HG02798 (cell line): ENCODE results near the gene THBS1.
A peak's percentile ranks its signal among the peaks of the same experiment; 100 is the strongest.

Experiments used
- ATAC-seq: cut with Tn5 transposase; IDR thresholded peaks from one replicate; pipeline ENCODE4 v1.9.1; 2021; ENCODE audit warnings: mild to moderate bottlenecking; ENCODE audit not compliant: unreplicated experiment, poor library complexity

Gene THBS1

DNA sequence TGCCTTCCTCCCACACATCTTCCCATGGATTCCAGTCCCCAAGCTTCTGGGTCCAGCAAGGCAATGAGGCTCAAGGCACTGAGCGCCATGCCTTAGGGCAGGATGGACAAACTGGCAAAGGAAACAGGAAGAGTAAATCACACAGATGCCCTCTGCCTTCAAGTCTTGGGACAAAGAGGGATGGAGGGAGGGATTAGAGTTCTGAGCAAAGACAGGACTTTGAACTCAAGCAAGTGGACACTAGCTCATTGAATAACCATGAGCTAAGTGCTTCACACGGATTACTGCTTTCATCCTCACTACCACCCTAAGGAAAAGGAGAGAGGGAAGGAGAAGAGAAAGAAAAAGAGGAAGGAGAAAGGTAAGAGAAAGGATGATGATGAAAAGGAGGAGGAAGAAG, 7.6 kb upstream of the THBS1 start:
- ATAC-seq, result no peak

DNA sequence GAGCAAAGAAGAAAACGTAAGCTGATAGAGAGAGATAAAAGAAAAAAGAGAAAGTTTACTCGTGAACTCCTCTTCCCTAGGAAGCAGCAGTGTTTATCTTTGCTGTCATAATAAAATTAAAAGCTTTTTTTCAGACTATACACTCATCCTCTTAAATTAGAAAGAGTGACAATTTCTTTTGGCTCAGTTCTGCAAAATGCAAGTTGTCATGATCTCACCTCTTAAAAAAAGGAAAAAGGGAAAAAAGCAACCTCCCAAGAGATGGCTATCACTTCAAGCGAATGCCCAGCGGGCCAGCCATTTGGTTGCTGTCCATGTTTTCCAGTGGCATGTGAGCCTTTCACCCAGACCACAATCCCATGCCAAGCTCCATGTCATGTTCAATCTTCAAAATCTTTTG, 7.0 kb upstream of the THBS1 start:
- no peak for ATAC-seq

DNA sequence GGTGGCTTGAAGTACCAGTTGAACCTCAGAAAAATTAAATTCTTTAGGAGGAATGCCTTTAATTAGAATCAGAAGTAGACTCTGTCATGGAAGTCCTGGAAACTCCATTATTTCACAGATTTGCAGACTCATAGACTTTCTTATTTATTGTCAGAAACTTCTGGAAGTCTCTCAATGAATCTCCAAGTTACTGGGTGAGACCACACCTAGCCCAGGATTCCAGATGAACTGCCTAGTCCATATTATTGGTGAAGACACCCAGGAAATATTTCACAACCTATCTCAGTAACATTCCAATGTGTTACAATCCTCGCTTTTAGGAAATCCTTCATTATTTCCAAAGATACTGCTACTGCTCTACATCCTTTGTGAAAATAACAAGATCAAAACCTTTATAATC, 6.5 kb upstream of the THBS1 start:
- ATAC-seq, result no peak

DNA sequence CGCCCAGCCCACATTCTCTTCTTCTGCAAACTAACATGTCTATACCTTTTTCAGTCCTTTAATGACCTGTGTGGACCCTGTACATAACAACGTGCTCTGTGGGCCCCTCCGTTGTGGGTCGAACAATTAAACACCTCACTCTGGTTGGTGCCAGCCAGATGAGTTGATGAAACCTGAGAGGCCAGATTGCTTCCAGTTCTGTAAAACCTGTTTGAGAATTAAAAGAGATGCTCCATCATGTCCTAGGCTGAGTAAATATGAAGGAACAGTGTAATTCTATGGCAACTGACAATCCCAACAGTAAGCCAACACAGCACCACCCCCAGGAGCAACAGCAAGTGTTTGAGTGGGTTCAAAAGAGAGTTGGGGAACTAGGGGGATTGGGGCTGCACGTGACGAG, 5.7 kb upstream of the THBS1 start:
- no peak for ATAC-seq

DNA sequence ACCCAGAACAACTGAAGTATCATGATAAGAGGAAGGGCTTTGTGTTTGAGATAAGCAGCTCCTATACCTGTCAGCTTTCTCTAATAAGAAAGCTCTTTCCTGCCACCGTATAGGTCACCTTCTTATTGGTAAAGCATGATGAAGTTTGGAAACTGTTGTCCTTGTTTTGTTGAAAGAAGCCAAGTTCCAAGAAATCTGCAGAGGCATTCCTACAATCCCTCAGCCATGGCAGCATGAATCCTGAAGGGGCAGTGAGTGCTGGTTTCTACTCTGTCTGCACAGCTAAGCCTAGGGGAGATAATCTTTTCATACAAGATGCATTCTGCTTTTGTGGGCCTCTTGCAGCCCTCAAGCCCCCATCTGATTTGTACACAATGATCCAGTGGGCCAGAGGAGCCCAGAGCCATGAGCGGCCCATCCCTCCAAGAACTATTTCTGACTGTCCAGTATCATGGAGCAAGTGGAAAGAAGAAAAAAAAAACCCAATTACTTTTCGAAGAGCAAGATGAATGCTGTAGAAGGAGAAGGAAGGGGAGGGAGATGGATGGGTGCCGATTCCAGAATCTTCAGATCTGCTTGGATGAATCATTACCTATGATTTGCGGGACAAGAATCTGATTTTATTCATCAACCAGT, 1.9 kb upstream of the THBS1 start:
- no peak for ATAC-seq

DNA sequence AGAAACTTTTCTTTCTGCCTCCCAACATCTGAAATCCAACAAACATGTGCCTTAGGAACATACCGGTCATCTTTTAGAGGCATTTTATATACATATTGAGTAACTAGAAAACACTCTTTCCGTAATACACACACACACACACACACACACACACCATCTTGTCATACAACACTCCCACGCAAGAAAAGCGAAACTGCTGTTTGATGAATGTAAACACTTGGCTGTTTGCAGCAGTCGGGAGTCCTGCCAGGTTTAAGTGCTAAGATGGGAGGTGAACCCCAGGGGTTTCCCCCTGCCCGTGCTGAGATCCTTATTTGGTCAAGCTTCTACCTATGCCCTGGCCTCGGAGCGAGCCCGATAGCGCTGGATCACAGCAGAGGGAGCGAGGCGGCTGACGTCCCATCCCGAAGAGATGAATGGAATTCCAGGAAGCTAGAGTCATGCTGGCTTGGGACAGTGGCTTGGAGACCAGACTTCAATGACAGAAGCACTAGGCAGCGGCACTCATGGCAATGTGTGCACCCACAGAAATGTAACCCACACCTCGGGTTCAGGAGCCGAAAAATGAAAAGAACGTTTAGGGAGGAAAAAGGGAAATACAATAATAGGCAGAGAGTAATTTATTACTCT, 1.3 kb upstream of the THBS1 start:
- no peak for ATAC-seq

DNA sequence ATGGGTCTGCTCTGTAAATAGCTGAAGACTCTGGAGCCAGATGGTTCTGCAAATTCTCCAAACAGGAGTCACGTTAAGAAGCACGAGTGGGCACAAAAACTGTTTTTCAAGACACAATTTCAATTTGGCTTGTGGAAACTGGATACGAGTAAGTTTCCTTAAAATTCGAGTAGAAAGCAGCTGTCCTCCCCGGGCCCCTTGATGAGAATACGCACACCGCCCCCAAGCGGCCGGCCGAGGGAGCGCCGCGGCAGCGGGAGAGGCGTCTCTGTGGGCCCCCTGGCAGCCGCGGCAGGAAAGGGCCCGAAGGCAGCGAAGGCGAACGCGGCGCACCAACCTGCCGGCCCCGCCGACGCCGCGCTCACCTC, 778 bp upstream of the THBS1 start:
- peak; percentile 85 for ATAC-seq

DNA sequence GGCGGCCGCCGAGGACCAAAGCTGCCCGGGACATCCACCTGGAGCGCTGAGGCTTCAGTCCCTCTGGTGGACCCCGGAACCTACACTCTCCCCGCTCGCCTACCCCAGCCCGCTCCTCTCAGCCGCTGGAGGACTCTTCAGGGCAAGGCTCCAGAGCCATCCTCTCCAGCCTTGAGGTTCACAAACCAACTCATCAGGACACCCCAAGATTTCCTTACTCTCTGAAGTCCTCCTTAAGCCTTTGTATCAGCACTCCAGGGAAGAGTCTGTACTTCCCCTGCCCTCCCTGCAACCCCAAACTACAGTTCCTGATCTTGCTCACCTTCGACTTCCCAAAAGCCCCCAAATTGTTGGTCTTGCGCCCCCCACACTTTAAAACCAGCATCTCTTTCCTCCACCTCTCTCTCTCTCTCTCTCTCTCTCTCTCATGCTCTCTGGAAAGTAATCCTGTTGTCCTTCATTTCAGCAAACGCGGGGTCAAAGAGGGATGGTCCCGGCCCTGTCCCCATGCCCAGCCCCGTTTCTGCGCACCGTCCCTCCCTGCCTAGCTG, 438 bp downstream of the THBS1 start:
- no peak for ATAC-seq

DNA sequence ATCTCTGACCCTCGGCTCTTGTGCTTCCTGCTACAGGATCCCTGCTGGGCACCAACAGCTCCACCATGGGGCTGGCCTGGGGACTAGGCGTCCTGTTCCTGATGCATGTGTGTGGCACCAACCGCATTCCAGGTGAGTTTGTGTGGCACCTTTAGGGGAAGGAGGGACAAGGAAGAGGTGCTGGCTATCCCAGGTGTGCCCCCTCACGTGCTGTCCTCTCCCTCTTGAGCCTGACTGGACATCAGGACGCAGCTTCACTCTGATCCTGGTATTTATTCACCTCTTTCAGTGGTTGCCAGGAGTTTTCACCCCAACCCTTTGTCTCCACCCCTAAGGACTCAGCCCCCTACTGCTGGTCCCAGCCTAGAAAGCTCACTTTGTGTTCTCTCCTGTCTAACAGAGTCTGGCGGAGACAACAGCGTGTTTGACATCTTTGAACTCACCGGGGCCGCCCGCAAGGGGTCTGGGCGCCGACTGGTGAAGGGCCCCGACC, 960 bp downstream of the THBS1 start:
- ATAC-seq, result no peak

DNA sequence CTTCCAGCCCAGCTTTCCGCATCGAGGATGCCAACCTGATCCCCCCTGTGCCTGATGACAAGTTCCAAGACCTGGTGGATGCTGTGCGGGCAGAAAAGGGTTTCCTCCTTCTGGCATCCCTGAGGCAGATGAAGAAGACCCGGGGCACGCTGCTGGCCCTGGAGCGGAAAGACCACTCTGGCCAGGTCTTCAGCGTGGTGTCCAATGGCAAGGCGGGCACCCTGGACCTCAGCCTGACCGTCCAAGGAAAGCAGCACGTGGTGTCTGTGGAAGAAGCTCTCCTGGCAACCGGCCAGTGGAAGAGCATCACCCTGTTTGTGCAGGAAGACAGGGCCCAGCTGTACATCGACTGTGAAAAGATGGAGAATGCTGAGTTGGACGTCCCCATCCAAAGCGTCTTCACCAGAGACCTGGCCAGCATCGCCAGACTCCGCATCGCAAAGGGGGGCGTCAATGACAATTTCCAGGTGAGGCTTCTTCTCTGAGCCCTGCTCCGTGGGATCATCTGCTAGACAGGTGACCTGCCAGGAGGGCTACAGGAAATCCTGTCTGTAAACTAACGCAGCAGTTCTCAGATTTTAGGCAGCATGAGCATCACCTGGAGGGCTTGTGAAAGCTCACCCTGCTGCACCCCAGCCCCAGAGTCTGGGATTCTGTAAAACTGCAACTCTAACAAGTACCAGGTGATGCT, 1.6 kb downstream of the THBS1 start:
- ATAC-seq, result no peak

DNA sequence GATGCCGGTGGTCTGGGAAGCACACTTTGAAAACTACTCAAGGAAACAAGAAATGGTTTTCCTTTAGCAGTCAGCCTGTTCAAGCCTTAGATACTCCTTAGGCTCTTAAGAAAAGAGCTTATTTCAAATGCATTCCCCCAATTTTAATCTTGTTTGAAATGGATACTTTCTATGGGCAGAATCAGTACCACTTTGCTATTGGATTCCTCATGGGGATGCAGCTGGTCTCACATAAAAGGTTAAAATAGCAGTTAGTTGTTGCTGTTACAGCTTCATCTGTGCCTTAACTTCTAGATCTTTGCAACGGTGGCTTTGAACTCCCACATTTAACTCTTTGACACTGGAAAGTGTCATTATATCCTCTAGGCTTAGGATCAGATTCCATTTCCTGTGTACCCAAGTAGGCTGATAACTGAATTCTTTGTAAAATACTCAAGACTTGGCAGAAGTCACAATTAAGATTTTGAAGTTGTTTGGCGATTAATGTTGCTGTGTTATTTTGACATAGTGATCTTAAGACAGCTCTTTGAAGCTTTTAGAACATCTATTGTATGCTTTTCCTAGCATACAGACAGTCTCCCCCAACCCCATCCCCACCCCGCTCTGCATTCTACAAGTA, 2.2 kb downstream of the THBS1 start:
- ATAC-seq, result no peak

DNA sequence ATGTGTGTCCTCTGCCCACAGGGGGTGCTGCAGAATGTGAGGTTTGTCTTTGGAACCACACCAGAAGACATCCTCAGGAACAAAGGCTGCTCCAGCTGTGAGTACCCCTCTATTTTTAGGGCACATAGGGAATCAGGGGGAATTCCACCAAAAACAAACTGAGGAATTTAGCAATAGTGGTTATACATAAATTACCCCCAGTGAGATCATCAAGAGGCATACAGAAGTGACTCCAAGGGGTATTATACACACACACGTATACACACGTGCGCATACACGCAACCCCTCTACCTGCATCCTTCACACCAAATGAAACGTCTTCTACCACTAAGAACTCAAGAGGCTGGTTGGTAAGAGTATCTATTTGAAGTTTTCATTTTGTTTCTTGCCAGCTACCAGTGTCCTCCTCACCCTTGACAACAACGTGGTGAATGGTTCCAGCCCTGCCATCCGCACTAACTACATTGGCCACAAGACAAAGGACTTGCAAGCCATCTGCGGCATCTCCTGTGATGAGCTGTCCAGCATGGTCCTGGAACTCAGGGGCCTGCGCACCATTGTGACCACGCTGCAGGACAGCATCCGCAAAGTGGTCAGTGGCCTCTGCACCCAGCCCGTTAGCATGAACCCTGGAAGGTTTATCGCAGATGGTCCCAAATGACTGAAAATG, 2.9 kb downstream of the THBS1 start:
- no peak for ATAC-seq

DNA sequence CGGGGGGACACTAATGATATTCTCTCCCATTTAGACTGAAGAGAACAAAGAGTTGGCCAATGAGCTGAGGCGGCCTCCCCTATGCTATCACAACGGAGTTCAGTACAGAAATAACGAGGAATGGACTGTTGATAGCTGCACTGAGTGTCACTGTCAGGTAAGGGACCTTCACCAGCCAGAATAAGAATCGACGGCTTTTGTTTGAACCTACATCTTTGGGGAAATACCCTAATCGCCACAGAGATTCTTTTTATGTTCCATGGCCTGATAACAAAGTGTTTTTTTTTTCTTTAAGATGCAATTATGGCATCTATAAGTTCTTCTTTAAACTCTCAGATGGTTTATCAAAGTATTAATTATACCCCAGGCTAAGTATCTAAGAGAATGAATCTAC, 3.4 kb downstream of the THBS1 start:
- no peak for ATAC-seq

DNA sequence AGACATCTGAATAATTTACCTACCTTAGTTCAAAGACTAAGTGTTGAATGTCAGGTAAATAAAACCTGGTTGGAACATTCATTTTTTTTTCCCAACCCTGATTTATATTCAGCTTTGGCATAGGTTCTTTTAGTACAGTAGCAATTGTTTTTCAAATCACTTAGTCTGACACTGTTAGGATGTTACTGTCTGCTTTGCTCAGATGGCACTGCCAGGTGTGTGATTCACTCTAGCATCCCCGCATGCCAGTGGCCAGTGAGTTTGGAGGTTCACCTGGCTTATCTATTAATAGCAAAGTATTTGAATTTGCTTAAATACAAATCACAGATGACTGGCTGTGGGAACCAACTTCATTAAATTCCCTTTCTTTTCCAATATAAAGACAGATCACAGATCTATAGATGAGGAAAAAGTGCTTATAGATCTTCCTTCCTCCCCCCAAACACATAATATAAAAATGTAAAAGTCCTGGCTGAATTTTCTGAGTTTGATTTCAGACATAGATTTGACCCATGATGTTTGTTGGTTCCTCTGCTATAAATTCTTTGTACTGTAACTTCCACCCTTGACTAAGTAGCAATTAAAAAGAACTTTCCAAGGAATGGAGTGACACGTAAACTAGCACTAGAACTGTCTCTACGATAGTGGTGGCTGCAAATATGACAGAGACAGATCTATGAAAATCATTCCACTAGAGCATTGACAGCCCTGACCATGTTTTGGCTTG, 3.9 kb downstream of the THBS1 start:
- ATAC-seq, result no peak

DNA sequence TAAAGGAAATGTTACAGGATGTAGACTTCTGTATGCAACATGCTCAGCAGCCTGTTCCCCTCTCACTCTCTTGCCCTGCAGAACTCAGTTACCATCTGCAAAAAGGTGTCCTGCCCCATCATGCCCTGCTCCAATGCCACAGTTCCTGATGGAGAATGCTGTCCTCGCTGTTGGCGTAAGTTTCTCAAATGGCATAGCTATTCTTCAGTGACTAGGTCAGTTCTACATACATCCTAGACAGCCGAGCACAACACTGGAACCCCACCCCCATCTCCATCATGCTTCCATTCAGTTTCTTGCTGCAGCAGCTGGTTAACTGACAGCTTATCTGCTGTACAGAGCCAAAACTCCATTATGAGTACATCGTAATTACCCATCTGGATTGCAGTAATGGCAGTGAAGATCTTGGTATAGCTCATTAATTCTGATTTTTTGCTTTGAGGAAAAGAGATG, 4.5 kb downstream of the THBS1 start:
- no peak for ATAC-seq

DNA sequence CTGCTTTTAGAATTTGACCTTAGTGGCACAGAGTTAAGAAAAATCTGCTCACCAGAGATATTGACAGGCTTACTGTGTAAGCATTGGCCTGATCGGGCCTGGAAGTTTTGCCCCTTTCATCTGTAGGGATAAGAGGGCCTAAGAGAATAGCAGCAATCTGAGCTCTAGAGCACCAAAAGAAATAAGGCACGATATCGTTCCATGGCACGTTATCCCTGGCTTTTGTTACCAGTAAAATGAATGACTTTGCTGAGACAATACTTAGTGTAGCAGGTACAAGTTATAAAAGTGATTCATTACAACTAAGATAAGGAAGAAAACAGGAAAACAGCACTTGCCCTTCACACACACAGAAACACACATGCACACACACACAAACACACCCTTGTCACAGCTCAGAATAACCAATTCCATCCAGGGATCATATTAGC, 5.0 kb downstream of the THBS1 start:
- ATAC-seq, result no peak

DNA sequence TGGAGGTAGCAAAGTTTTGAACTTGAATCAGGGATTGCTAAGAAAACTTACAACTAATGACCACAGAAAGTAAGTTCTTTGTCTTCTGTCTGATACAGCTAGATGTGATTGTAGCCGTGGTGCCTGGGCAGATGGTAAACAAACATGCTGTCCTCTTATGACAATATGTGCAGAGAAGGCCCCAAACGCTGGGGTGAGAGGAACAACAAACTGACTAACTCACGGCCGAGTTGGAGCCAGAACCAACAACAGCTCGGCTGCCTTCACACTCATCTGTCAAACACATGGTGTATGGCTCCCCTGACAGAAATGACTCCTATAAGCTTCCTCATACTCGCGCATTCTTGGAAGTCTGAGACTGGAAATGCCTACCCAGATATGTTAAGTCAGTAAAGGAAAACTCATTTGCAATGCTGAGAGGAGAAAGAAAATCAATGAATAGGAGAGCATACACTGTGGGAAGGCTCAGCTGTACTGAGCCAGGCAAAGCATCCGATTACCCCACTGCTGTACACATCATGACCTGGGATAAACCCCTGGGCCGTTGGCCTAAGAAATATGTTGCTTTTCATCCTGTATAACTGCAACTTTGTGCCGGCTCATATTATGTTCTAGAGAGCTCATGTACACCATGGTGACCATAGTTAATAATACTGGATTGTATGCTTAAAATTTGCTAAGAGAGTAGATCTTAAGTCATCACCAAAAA, 5.7 kb downstream of the THBS1 start:
- no peak for ATAC-seq

DNA sequence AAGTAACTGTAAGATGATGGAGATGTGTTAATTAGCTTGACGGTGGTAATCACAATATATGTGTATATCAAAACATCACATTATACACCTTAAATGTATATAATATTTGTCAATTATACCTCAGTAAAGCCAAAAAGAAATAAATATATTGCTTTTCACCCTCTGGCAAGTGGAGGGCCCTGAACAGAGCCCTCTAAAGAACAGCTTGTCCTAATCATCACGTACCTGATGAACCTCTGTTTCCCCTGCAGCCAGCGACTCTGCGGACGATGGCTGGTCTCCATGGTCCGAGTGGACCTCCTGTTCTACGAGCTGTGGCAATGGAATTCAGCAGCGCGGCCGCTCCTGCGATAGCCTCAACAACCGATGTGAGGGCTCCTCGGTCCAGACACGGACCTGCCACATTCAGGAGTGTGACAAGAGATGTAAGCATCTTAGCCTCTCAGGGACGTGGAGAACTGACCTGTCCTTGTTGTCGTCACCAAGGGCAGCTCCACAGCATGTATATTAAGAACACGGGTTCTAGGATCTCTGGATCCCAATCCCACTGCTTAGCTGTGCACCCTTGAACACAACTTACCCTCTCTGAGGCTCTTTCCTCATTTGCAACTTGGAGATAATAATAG, 6.3 kb downstream of the THBS1 start:
- ATAC-seq, result no peak
